CD14-positive monocyte (primary cell): Measurements from ENCODE around the gene RC3H1. TPM values are rescaled to one million over a fixed set of nuclear protein-coding genes. Genes with fewer than 3 reads are reported as not detected.

Experiments
- DNase-seq, 3 donors: peaks; one replicate each; pipeline ENCODE4 v3.0.0-alpha.2; 2011 to 2022
- H2AFZ ChIP-seq: 2 replicates; pipeline ENCODE4 v1.6.0; 2012; ENCODE audit warnings: mild to moderate bottlenecking, low read depth, low read length, inconsistent platforms; ENCODE audit not compliant: insufficient read depth, poor library complexity, severe bottlenecking
- H3K27ac ChIP-seq, 2 donors: 1 replicate in 1 of 2; 2 replicates in 1 of 2; pipeline ENCODE4 v1.5.1; 2012 to 2013; ENCODE audit warnings: low read length in 2 of 2, control low read depth in 1 of 2, inconsistent platforms in 1 of 2, low read depth in 1 of 2, mild to moderate bottlenecking in 1 of 2
- H3K27me3 ChIP-seq, 2 donors: one replicate each; pipeline versions ENCODE4 v1.6.0 to v1.6.1; 2011 to 2013; ENCODE audit warnings: low read length in 2 of 2; ENCODE audit not compliant: control insufficient read depth in 2 of 2, insufficient read depth in 2 of 2
- H3K36me3 ChIP-seq, 2 donors: replicated peaks in 1 of 2; 1 replicate in 1 of 2; 2 replicates in 1 of 2; pipeline versions ENCODE4 v1.5.1 to v1.6.1; 2012 to 2013; ENCODE audit warnings: low read length in 2 of 2, control low read depth in 1 of 2, inconsistent platforms in 1 of 2, mild to moderate bottlenecking in 1 of 2; ENCODE audit not compliant: insufficient read depth in 2 of 2, control insufficient read depth in 1 of 2
- H3K4me1 ChIP-seq, 2 donors: 1 replicate in 1 of 2; 2 replicates in 1 of 2; pipeline versions ENCODE4 v1.5.1 to v1.6.1; 2012 to 2013; ENCODE audit warnings: low read length in 2 of 2, control low read depth in 1 of 2, inconsistent platforms in 1 of 2, mild to moderate bottlenecking in 1 of 2, moderate library complexity in 1 of 2; ENCODE audit not compliant: insufficient read depth in 2 of 2, control insufficient read depth in 1 of 2
- H3K4me2 ChIP-seq: replicated peaks from 2 replicates; pipeline ENCODE3; 2012; ENCODE audit warnings: low read length, moderate library complexity, mild to moderate bottlenecking; ENCODE audit not compliant: poor library complexity, severe bottlenecking; ENCODE audit errors: extremely low read depth
- H3K4me3 ChIP-seq, 3 experiments: fragments of 200-600 bp in 1 of 3; sonication (generic) in 1 of 3; replicated peaks in 1 of 3; 1 replicate in 2 of 3; 2 replicates in 1 of 3; pipeline ENCODE4 v1.5.1; 2011 to 2013; ENCODE audit warnings: low read length in 3 of 3, mild to moderate bottlenecking in 3 of 3, control low read depth in 2 of 3, low read depth in 2 of 3, inconsistent platforms in 1 of 3, moderate library complexity in 1 of 3
- H3K79me2 ChIP-seq: 2 replicates; pipeline ENCODE4 v1.6.0; 2012; ENCODE audit warnings: mild to moderate bottlenecking, control low read depth, inconsistent platforms, low read length, moderate library complexity; ENCODE audit not compliant: insufficient read depth
- H3K9ac ChIP-seq: 2 replicates; pipeline ENCODE4 v1.6.0; 2017; ENCODE audit warnings: low read length, mild to moderate bottlenecking; ENCODE audit not compliant: insufficient read depth, poor library complexity, severe bottlenecking
- H3K9me3 ChIP-seq, 2 donors: replicated peaks in 1 of 2; 1 replicate in 1 of 2; 2 replicates in 1 of 2; pipeline versions ENCODE4 v1.5.1 to v1.6.1; 2012 to 2013; ENCODE audit warnings: low read length in 2 of 2, control low read depth in 1 of 2; ENCODE audit not compliant: control insufficient read depth in 1 of 2, insufficient read depth in 1 of 2
- H4K20me1 ChIP-seq: 2 replicates; pipeline ENCODE4 v1.6.0; 2012; ENCODE audit warnings: mild to moderate bottlenecking, low read length, control low read depth, moderate library complexity; ENCODE audit not compliant: insufficient read depth
- H3K27ac Mint-ChIP-seq, 7 donors: one replicate each; pipeline ENCODE4 v1.8.0; 2020; ENCODE audit warnings: mild to moderate bottlenecking in 7 of 7, mixed read lengths in 7 of 7, moderate library complexity in 6 of 7, inconsistent platforms in 2 of 7
- H3K27me3 Mint-ChIP-seq, 3 donors: one replicate each; pipeline ENCODE4 v1.8.0; 2021 to 2022; ENCODE audit warnings: low read depth in 3 of 3, mild to moderate bottlenecking in 3 of 3, mixed read lengths in 3 of 3, moderate library complexity in 3 of 3, inconsistent platforms in 1 of 3
- H3K36me3 Mint-ChIP-seq, 2 donors: one replicate each; pipeline ENCODE4 v1.8.0; 2020; ENCODE audit warnings: mixed read lengths in 2 of 2, inconsistent platforms in 1 of 2, mild to moderate bottlenecking in 1 of 2
- H3K4me1 Mint-ChIP-seq: one replicate; pipeline ENCODE4 v1.8.0; 2020; ENCODE audit warnings: mild to moderate bottlenecking, mixed read lengths
- H3K4me3 Mint-ChIP-seq, 2 donors: one replicate each; pipeline ENCODE4 v1.8.0; 2020; ENCODE audit warnings: mild to moderate bottlenecking in 2 of 2, mixed read lengths in 2 of 2, moderate library complexity in 1 of 2
- H3K9me3 Mint-ChIP-seq, 7 donors: one replicate each; pipeline ENCODE4 v1.8.0; 2020 to 2022; ENCODE audit warnings: mixed read lengths in 7 of 7, mild to moderate bottlenecking in 6 of 7, moderate library complexity in 6 of 7, inconsistent platforms in 2 of 7
- WGBS: methylation state at CpG from one replicate; pipeline ENCODE4 v1.1.5; 2013; ENCODE audit warnings: missing lambda C conversion rate; ENCODE audit not compliant: insufficient coverage; 5-methylcytosine and 5-hydroxymethylcytosine counted together
- intact Hi-C, 2 donors: fragments of 100-400 bp; cut with micrococcal nuclease; formaldehyde crosslinking; loops; one replicate each; pipeline versions ENCODE4 v1.15.0 to v1.15.1; 2023
- polyA plus RNA-seq, 3 donors: library from polyadenylated mRNA; depleted of rRNA in 1 of 3; unstranded in 2 of 3; stranded (reverse) in 1 of 3; fragments of 300-500 nt in 2 of 3; fragments of >200 nt in 1 of 3; fragmentation: Illumina TruSeq in 2 of 3; gene quantifications; 1 replicate in 2 of 3; 2 replicates in 1 of 3; pipeline ENCODE4 v1.2.3, GENCODE V29; 2012 to 2021
- TF ChIP-seq, protein P1 (sequence below): fragments of 200-600 bp; IDR thresholded peaks from one replicate; pipeline ENCODE4 v1.8.0; 2022; ENCODE audit warnings: antibody characterized with exemption, mild to moderate bottlenecking

Gene RC3H1
- polyA plus RNA-seq, 3 donors, result 3.8 to 17.3 (median 7.8) TPM

DNA sequence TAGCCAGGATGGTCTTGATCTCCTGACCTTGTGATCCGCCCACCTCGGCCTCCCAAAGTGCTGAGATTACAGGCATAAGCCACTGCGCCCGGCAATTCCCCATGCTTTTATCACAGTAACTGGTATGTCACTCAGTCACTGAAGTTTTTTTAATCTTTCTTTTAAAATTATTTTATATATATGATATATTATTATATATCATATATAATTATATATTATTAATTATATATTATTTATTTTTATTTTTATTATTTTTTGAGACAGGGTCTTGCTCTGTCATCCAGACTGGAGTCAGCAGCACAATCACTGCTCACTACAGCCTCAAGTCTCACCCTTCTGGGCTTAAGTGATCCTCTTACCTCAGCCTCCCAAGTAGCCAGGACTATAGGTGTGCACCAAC is 18.3 kb downstream of the RC3H1 start:
- intact Hi-C loops, result no loop called here
- Mint-ChIP-seq H3K4me3 (no peak overlapping the region), H3K27me3 (no peaks in the 10 kb centered on the region), H3K36me3 (peaks cover 6 to 19% of the 10 kb centered on the region in 2 donors), H3K4me1 (peaks cover 60% of the 10 kb centered on the region), H3K9me3 (no peaks in the 10 kb centered on the region), H3K27ac (peak overlapping the region in 3 of 7 donors; percentile 13 to 82 (median 54))
- TF ChIP-seq, protein P1, sequence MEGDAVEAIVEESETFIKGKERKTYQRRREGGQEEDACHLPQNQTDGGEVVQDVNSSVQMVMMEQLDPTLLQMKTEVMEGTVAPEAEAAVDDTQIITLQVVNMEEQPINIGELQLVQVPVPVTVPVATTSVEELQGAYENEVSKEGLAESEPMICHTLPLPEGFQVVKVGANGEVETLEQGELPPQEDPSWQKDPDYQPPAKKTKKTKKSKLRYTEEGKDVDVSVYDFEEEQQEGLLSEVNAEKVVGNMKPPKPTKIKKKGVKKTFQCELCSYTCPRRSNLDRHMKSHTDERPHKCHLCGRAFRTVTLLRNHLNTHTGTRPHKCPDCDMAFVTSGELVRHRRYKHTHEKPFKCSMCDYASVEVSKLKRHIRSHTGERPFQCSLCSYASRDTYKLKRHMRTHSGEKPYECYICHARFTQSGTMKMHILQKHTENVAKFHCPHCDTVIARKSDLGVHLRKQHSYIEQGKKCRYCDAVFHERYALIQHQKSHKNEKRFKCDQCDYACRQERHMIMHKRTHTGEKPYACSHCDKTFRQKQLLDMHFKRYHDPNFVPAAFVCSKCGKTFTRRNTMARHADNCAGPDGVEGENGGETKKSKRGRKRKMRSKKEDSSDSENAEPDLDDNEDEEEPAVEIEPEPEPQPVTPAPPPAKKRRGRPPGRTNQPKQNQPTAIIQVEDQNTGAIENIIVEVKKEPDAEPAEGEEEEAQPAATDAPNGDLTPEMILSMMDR, result no peak
- H4K20me1 ChIP-seq, result peaks cover 100% of the 10 kb centered on the region
- peaks cover 0 to 6% of the 10 kb centered on the region in 2 donors for H3K36me3 ChIP-seq
- no peak overlapping the region for H2AFZ ChIP-seq
- peak overlapping the region in 1 of 2 donors; percentile 27 for H3K27ac ChIP-seq
- H3K9ac ChIP-seq, result no peak overlapping the region
- no peak for DNase-seq
- no peaks in the 10 kb centered on the region for H3K9me3 ChIP-seq
- peaks cover 41 to 44% of the 10 kb centered on the region in 2 donors for H3K4me1 ChIP-seq
- no peak overlapping the region for H3K4me3 ChIP-seq
- H3K4me2 ChIP-seq, result no peak overlapping the region
- peaks cover 100% of the 10 kb centered on the region for H3K79me2 ChIP-seq
- no CpG with 5 or more reads among the region's 4 CpGs for WGBS
- H3K27me3 ChIP-seq, result no peaks in the 10 kb centered on the region

DNA sequence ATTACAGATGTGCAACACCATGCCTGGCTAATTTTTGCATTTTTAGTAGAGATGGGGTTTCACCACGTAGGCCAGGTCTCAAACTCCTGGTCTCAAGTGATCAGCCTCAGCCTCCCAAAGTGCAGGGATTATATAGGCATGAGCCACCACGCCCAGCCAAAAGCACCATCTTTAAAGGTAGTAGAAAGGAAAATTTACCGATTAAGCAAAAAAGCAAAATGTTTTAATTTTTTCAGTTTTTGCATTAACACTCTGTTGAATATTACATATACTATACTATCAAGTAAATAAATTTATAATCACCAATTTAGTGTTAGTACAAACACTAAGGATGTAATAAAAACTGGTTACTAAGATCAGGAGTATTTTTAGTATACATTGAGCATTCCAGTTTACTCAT is 20.6 kb downstream of the RC3H1 start:
- no peak overlapping the region for H3K4me3 Mint-ChIP-seq
- no peaks in the 10 kb centered on the region for H3K9me3 ChIP-seq
- H3K36me3 ChIP-seq, result peaks cover 9 to 13% of the 10 kb centered on the region in 2 donors
- TF ChIP-seq, protein P1, result no peak
- peak overlapping the region in 1 of 2 donors; percentile 32 for H3K27ac ChIP-seq
- H3K9me3 Mint-ChIP-seq, result no peaks in the 10 kb centered on the region
- intact Hi-C loops, result no loop called here
- no peaks in the 10 kb centered on the region for H3K27me3 Mint-ChIP-seq
- H3K27ac Mint-ChIP-seq, result peak overlapping the region in 1 of 7 donors; percentile 24
- H3K4me1 Mint-ChIP-seq, result peaks cover 55% of the 10 kb centered on the region
- no peak overlapping the region for H2AFZ ChIP-seq
- H3K4me2 ChIP-seq, result no peak overlapping the region
- no peak overlapping the region for H3K9ac ChIP-seq
- H3K4me1 ChIP-seq, result peaks cover 18 to 26% of the 10 kb centered on the region in 2 donors
- no peak for DNase-seq
- H3K79me2 ChIP-seq, result peaks cover 100% of the 10 kb centered on the region
- H3K36me3 Mint-ChIP-seq, result peaks cover 9 to 24% of the 10 kb centered on the region in 2 donors
- WGBS, result no CpG with 5 or more reads among the region's 3 CpGs
- H4K20me1 ChIP-seq, result peaks cover 100% of the 10 kb centered on the region
- no peaks in the 10 kb centered on the region for H3K27me3 ChIP-seq
- no peak overlapping the region for H3K4me3 ChIP-seq
